ENCODE data around the gene FAM180B.

The FAM180B gene

GRCh38 chr11:47569646-47570045, 16.8 kb upstream of the FAM180B start:
- no peak for DNase-seq

DNA sequence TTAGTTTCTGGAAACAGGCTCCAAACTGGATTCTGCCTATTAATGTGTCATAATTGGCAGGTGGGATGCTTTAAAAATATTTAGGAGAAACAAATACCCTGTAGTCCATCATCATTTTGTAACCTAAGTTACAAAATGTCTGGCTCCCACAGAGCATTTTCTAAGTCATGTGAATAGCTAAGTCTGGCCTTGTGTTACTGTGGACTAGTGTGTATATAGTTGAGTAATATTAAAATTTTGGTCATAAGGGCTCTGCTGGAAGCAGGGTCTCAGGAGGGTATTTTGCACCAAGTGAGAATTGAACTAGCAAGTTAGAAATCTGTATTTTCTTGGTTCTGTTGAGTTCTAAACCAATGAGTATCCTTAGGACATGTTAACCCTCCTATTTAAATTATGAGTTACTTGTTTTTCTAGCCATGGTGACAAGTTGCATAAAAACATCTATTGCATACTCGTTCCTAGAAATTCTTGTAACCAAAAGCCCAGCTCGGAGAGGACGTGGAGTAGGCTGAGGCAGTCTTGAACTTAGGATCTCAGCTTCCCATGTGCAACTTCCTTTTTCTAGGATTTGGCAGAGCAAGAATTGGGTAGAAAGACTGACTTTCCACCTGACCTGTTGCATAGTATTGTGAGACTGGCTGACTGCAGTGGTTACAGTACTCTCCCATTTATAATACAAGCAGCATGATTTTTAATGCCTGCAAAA, 15.7 kb upstream of the FAM180B start:
- DNase-seq, result no peak

DNA sequence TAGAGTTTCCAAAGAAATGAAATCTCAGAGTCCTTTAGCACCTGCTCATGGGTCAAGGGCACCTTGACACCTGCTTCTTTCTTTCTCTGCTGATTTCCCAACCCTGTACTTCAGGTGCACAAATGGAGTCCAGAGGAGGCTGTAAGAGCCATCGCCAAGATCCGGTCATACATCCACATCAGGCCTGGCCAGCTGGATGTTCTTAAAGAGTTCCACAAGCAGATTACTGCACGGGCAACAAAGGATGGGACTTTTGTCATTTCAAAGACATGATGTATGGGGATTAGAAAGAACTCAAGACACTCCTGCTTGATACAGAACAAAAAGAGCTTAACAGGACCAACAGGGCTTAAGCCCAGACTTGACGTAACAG, 15.1 kb upstream of the FAM180B start:
- no peak for DNase-seq

DNA sequence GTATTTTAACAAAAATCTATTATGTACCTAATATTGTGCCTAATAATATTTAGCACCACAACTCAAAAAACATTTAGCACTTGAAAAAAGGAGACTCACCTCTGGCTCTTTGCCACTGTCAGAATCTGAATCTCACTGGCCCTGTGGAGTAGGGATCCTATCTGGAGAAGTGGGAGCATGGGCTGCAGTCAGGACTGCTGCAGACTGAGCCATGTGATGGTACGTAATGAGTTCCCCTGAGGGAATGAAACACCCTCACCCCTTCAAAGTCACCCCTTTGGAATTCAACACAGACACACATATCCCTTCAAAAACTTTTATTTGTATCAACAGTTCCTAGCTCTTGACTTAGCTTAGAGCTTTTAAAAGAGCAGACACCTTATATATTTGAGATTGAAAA, 14.6 kb upstream of the FAM180B start:
- no peak for DNase-seq

- no peak for DNase-seq
Measured at GRCh38 chr11:47572715-47573255, 13.7 kb upstream of the FAM180B start.

- no peak for DNase-seq
Measured at GRCh38 chr11:47573321-47573720, 13.2 kb upstream of the FAM180B start.

DNA sequence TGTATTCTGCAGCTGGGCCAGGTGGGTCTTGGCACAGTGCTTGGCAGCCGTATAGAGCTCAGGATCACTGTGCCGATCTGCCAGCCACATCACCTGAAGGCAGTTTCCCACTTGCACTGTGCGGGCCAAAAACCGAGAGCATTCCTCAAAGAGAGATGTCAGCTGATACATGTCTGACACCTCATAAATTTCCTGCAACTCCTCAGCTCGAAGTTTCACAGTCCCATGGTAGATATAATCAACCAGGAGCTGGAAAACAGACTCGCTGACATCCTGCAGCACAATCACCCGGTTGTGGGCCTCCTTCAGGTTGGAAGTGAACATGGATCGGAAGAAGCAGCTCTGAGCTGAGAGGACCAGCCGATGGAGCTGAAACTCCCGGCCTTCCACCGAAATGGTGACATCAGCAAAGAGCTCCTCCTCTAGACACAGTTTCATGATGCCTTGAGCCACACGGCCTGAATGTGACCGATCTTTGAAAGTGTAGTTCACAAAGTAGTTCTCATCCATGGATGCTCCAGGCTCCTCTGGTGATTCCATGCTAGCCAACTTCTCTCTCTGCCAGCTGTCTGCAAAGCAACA, 8.9 kb upstream of the FAM180B start:
- no peak for DNase-seq

GRCh38 chr11:47578524-47579494, 7.7 kb upstream of the FAM180B start, which contains the start of the genes KBTBD4 and NDUFS3:
Gene KBTBD4, minus strand, starts transcription at chr11:47578970. Its CDS starts 19 bp downstream, at chr11:47578951.
Gene NDUFS3, plus strand, starts transcription at chr11:47579074. Its CDS starts 18 bp downstream, at chr11:47579092.
- peak; percentile 68 for DNase-seq

DNA sequence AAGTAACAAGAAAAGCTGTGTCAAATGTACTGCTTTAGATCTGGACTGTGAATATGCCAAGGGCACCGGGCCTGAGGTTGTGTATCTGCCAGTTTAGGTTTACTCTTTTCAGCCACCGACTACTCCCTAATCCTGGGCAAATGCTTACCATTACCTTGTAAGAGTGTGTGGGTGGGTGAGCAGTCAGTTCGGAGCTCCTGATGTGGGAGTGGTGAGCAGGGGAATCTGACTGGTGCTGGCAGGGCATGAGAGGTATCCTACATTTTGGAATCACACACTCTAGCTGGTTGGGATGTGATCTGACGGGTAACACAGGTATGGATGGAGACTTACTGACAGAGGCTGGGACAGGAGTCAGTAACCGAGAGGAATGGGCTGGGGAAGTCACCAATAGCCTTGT, 2.6 kb upstream of the FAM180B start:
- DNase-seq, result no peak

DNA sequence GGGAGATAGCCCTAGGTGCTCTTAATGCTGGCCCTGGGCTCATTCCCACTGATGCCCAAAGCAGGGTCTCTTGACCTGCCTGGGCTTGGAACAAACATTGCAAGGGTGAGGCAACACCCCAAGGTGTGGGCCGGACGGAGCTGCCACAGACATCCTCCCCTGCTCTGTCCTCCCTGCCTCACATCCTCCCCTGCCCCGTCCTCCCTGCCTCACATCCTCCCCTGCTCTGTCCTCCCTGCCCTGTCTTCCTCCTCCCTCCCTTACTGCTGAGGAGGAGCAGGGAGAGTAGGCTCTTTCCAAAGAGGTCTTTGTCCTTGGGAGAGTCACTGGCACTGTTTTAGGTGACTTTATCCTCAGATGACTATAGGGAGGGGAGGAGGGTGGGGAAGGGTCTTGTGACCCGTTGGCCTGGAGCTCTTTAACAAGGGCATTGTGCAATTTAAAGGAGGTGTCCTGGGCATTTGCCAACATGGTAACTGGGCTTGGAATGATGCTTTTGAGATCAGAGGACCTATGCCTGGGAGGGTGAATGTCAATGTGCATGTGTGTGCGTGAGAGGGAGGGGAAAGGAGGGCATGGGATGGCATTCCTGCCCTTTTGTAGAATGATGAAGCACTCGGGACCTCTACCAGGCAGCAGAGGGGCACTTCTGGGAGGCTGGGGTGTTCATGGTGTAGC, 700 bp downstream of the FAM180B start:
- DNase-seq, result no peak

GRCh38 chr11:47587723-47588326, 1.3 kb downstream of the FAM180B start:
- no peak for DNase-seq

GRCh38 chr11:47589118-47589517, 2.6 kb downstream of the FAM180B start:
- no peak for DNase-seq

DNA sequence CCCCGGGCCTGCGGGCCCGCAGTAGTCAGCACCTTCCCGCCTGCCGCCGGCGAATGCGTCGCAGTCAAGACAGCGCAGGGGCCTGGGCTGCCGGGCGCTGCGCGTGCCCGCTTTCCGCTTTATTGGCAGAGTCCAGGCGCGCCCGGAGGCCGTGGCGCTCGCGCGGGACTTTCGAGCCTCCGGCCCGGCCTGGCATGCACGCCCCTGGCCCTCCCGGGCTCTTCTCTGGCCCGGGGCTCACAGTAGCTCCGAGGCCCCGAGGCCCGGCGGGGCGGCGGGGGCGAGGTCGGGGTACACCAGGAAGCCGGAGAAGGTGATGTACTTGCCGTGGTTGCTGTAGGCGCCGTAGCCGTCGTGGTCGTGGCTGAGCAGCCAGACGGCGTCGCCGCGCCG, 3.1 kb downstream of the FAM180B start:
- DNase-seq, result no peak

DNA sequence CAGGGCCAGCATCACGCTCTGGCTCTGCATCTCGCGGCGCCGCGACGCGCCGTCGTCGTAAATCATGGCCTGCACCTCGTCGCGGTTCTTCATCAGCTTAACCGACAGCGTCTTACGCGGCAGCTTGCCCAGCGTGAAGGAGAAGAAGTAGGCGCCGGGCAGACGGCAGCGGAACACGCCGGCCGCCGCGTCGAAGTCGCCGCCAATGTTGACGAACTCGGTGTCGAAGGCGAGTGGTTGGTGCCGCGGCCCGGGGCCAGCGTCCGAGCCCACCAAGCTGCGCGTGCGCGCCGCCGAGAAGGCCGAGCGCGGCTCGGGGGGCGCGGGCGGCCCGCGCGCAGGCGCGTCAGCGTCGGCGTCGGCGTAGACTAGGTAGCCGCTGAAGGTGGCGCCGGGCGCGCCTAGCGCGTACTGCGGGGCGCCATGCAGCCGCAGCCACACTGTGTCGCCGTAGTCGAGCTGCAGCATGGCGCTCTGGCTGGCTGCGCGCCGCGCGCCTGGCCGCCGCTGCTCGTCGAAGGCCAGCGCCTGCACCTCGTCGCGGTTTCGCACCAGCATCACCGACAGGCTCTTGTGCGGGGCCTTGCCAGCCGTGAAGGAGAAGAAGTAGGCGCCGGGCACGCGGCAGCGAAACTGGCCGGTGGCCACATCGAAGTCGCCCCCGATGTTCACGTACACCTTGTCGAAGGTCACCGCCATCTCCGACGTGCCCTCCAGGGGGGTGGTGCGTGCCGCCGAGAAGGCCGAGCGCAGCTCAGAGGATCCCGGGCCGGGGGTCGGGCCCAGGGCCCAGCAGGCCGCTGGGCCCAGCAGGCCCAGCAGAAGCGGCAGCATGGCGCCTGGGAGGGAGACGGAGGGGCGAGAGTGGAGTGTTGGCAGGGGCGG, 3.7 kb downstream of the FAM180B start:
- no peak for DNase-seq

DNA sequence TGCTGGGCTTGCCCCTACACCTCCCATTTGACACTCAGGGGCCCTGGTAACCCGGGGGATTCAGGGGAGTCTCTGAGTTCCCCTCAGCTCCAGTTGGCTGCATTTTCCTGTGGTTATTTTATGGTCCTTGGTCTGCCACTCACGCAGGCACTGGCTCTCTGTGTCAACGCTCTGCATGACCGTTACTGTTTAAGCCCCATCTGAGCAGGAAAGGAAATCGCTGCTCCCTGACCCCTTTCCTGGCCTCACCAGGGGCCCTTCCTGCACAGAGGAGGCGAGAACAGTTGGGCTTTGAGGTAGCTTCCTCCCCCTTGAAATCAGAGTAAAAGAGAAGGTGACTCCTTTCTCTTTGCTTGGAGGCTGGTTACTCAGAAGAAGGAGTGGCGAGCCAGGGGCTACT, 5.3 kb downstream of the FAM180B start:
- no peak for DNase-seq

DNA sequence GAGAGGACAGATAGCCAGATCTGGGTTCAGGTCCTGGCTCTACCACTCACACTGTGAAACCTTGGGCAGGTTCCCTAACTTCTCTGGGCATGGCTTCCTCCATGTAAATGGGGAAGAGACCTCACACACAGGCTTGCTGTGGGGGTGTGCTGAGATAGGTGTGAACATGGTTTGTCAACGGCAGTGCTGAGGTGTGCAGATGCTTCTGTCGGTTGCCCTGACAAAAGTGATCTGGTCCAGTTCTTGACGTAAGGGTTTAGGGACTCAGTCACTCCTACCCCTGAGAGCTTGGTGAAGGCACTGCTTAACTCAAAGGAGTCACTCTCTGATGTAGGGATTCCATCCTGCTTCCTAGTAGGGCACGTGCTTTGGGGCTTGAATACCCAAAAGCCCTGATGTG, 5.8 kb downstream of the FAM180B start:
- no peak for DNase-seq

DNA sequence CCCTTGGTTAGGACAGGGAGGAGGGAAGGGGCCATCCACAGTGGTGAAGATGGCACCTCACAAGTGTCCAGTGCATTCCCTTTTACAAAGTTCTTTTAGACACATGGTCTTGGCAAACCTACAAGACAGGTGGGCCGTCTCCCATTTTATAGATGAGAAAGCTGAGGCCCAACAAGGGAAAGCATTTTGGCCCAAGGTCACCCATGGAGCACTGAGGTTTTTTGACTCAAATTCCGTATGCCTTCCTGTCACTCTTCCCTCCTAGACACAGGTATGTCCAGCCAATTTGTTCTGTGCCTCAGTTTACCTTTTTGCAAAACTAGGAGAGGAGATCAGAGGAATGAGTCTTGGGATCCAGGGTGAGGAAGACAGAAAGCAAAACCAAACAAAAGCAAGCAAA, 6.5 kb downstream of the FAM180B start:
- DNase-seq, result no peak

DNA sequence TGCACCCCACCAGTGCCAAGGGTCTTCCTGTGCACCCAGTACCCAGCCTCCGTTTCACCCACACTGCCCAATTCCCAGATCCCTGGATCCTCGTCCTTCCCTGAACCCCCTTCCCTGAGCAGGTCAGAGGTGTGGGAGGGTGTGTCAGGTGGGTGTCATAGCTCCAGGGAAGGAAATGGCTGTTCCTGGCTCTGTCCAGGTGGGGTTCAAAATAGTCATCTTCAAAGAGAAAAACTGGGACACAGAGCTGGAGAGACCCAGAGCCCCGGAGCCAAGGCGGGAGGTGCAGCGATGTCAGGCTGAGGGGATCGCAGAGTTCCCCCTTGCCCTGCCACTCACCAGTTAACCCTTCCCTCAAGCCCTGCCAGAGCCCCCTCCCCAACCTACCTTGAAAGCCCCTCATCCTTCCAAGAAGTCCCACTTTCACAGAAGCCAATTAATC, 7.0 kb downstream of the FAM180B start:
- no peak for DNase-seq

DNA sequence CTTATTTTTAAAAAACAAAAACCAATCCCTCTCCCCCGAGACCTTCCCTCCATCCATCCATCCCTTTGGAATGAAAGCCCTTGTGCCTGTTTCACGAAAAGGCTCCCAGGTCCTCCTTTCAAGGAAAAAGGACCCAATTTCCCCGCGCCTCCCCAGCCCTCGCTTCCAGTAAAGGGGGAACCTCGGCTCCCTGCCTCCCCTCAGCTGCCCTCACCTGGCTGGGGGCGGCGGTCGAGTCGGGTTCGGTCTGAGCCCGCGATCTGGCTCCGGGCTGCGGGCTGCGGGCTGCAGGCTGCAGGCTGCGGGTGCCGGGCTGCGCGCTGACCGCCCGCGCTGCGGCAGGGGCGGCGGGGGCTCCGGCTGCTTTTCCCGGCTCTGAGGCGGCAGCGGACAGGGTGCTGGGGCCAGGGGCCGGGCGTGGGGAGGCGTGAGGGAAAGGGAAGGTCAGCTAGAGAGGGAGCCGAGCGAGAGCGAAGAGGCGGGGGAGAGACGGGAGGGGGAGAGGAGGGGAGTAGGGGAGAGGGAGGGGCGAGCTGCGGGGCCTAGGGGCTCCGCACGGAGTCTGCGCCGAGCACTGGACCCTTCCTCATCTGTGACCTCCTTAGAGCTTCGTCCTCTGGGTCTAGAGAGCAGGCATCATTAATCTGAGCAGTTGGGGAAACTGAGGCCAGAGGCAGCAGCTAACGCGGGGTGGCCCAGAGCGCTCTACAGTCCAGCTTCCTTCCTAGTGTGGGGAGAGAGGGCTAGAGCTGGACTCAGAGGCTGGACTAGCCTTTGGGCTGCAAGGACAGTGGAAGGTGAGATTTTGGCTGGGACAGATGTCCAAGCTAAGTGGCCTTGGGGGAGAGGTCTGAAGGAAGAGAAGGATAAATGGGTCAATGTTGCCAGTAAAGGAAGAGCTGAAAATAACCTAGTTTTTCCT, 7.7 kb downstream of the FAM180B start, which contains the start of gene C1QTNF4:
Gene C1QTNF4, minus strand, starts transcription at position 478 of the 922 bp plus-strand sequence. CDS start 3,601 bp downstream, outside the sequence.
- DNase-seq, result no peak

DNA sequence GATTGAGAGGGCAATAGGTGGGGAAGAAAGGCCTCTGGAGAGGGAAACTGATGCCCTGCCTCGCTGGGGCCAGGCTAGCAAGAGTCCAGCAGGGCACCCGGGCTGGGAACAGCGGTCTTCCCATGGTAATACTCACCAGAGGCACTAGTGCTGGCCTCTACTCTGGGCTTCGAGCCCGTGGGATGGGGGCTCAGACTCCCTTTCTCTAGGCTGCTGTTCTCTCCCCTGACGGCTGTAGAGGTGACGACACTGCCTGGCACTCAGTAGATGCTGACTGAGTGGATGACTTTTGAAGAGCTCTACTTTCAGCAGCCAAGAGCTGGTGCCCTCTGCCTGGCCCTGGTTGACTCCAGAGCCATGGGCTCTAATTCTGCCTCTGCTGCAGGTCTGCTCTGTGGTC, 8.6 kb downstream of the FAM180B start:
- no peak for DNase-seq

All from NCI-H1048 (cell line).